Testis (tissue), 3 donors: Measurements from ENCODE around the gene TMEM161B. TPM values are rescaled to one million over a fixed set of nuclear protein-coding genes. Genes with fewer than 3 reads are reported as not detected.

ENCODE experiments used
- DNase-seq: peaks from one replicate; pipeline ENCODE4 v3.0.0-alpha.2; 2019
- H3K27ac ChIP-seq, 2 donors: fragments of 200-600 bp; sonication (generic); one replicate each; pipeline ENCODE4 v1.5.1; 2019
- H3K27me3 ChIP-seq: fragments of 200-600 bp; sonication (generic); one replicate; pipeline ENCODE4 v1.5.1; 2019
- H3K36me3 ChIP-seq: fragments of 200-600 bp; sonication (generic); one replicate; pipeline ENCODE4 v1.5.1; 2017; ENCODE audit warnings: low read depth; ENCODE audit errors: missing control alignments
- H3K4me1 ChIP-seq: fragments of 200-600 bp; sonication (generic); one replicate; pipeline ENCODE4 v1.5.1; 2019
- H3K4me3 ChIP-seq, 2 donors: fragments of 200-600 bp; sonication (generic); one replicate each; pipeline ENCODE4 v1.5.1; 2017 to 2019
- H3K9me3 ChIP-seq: fragments of 200-600 bp; sonication (generic); one replicate; pipeline ENCODE4 v1.5.1; 2017
- CTCF ChIP-seq, 3 experiments: fragments of 450-650 bp in 2 of 3; fragments of 200-600 bp in 1 of 3; sonication (generic) in 1 of 3; IDR thresholded peaks; one replicate each; pipeline ENCODE4 v1.5.1; 2016 to 2019; ENCODE audit warnings: antibody characterized with exemption in 3 of 3, mild to moderate bottlenecking in 2 of 3, moderate library complexity in 1 of 3
- POLR2A ChIP-seq: fragments of 450-650 bp; IDR thresholded peaks from one replicate; pipeline ENCODE4 v1.6.1; 2017; ENCODE audit warnings: antibody characterized with exemption, mild to moderate bottlenecking, moderate library complexity
- WGBS, 2 donors: methylation state at CpG; one replicate each; pipeline ENCODE4 v1.1.5; 2018; 5-methylcytosine and 5-hydroxymethylcytosine counted together
- intact Hi-C: fragments of 100-400 bp; cut with DNase I; formaldehyde crosslinking; loops from one replicate; pipeline ENCODE4 v1.15.1; 2023; ENCODE audit warnings: low total_unique reads
- polyA plus RNA-seq: library from polyadenylated mRNA; stranded (reverse); fragments of 350-450 nt; fragmentation: Illumina TruSeq; extraction: RNeasy Lipid Tissue Mini Kit (QIAGEN cat#74804); gene quantifications from one replicate; pipeline ENCODE4 v1.2.3, GENCODE V29; 2014; ENCODE audit warnings: low read depth, low replicate concordance; ENCODE audit not compliant: insufficient read depth
- small RNA-seq, 2 donors: library from RNA; depleted of rRNA; stranded (forward); fragments of <200 nt; gene quantifications; one replicate each; pipeline ENCODE3, GENCODE V24; 2016
- total RNA-seq, 2 donors: library from RNA; depleted of rRNA; stranded (reverse); fragments of >200 nt; gene quantifications; one replicate each; pipeline ENCODE4 v1.2.3, GENCODE V29; 2016

Gene TMEM161B
- total and polyA plus RNA-seq, 3 donors from 2014 or later = 20.2 to 25.6 (median 23.5) TPM

GRCh38 chr5:88158056-88158455 is 110.6 kb downstream of the TMEM161B start:
- Histone ChIP-seq H3K9me3 (no peaks in the 10 kb centered on the region), H3K27ac (no peak overlapping the region), H3K36me3 (no peaks in the 10 kb centered on the region), H3K4me1 (no peaks in the 10 kb centered on the region), H3K4me3 (no peak overlapping the region), H3K27me3 (no peaks in the 10 kb centered on the region)
- 91 to 92% methylated on average over 2 of the region's 2 CpGs for WGBS, 2 donors
- no peak for TF ChIP-seq POLR2A
- DNase-seq = no peak
- intact Hi-C loops = no loop called here

GRCh38 chr5:88154891-88155290 is 113.8 kb downstream of the TMEM161B start:
- Histone ChIP-seq H3K27ac (no peak overlapping the region), H3K4me3 (no peak overlapping the region), H3K9me3 (no peaks in the 10 kb centered on the region), H3K36me3 (no peaks in the 10 kb centered on the region), H3K27me3 (no peaks in the 10 kb centered on the region), H3K4me1 (no peaks in the 10 kb centered on the region)
- DNase-seq = no peak
- whole genome bisulfite sequencing, 2 donors = 84 to 90% methylated on average over 1 of the region's 1 CpG
- TF ChIP-seq CTCF (IDR thresholded peaks at IDR 0.05) (no peak), POLR2A (no peak)
- intact Hi-C loops = no loop called here

GRCh38 chr5:88150747-88151146 is 117.9 kb downstream of the TMEM161B start:
- intact Hi-C loops = no loop called here
- Histone ChIP-seq H3K27ac (no peak overlapping the region), H3K9me3 (no peaks in the 10 kb centered on the region), H3K4me3 (no peak overlapping the region), H3K27me3 (no peaks in the 10 kb centered on the region), H3K36me3 (no peaks in the 10 kb centered on the region), H3K4me1 (no peaks in the 10 kb centered on the region)
- no peak for TF ChIP-seq CTCF (IDR thresholded peaks at IDR 0.05)
- TF ChIP-seq POLR2A = no peak
- DNase-seq = no peak

- intact Hi-C loops = no loop called here
These were observed 122.8 kb downstream of the TMEM161B start for GRCh38 chr5:88145611-88146467.

GRCh38 chr5:88145221-88145610 is 123.4 kb downstream of the TMEM161B start:
- DNase-seq = no peak
- Histone ChIP-seq H3K4me1 (no peaks in the 10 kb centered on the region), H3K36me3 (no peaks in the 10 kb centered on the region), H3K27me3 (no peaks in the 10 kb centered on the region), H3K4me3 (no peak overlapping the region), H3K27ac (no peak overlapping the region), H3K9me3 (no peaks in the 10 kb centered on the region)
- no peak for TF ChIP-seq POLR2A
- TF ChIP-seq CTCF (IDR thresholded peaks at IDR 0.05) = no peak
- intact Hi-C loops = no loop called here
- WGBS, 2 donors = 3 to 14% methylated on average over 13 to 14 of the region's 16 CpGs

More at GRCh38 chr5:88145611-88146467, 122.8 kb downstream of the TMEM161B start:
- H3K9me3 ChIP-seq = no peaks in the 10 kb centered on the region
- no peak for DNase-seq
- no peaks in the 10 kb centered on the region for H3K27me3 ChIP-seq
- no peak overlapping the region for H3K4me3 ChIP-seq
- no peak overlapping the region for H3K27ac ChIP-seq
- H3K36me3 ChIP-seq = no peaks in the 10 kb centered on the region
- H3K4me1 ChIP-seq = no peaks in the 10 kb centered on the region
- no peak for TF ChIP-seq CTCF (IDR thresholded peaks at IDR 0.05)
- TF ChIP-seq POLR2A = no peak
- 15 to 16% methylated on average over 15 to 26 of the region's 26 CpGs for WGBS, 2 donors

Small RNA genes lying within 50 kb of the gene (small RNA-seq; reads per million reads assigned to genes)
- gene RNA5SP187 = 0 reads per million in 2 donors
